GM10266 (cell line): ENCODE data around the gene NDUFA6.

Experiments used
- DNase-seq: peaks from one replicate; pipeline ENCODE4 v3.0.0; 2012; ENCODE audit errors: extremely low spot score
- CTCF ChIP-seq: IDR thresholded peaks from 2 replicates; pipeline ENCODE4 v1.5.1; 2012; ENCODE audit warnings: mild to moderate bottlenecking, low read depth; ENCODE audit not compliant: control insufficient read depth, insufficient read depth; ENCODE audit errors: missing control alignments

Gene NDUFA6

GRCh38 chr22:42050641-42051180, 39.9 kb downstream of the NDUFA6 start:
- no peak for DNase-seq
- no peak for TF ChIP-seq CTCF

GRCh38 chr22:42041784-42042183, 48.8 kb downstream of the NDUFA6 start:
- TF ChIP-seq CTCF = no peak
- DNase-seq = no peak

GRCh38 chr22:42039271-42039670, 51.3 kb downstream of the NDUFA6 start:
- DNase-seq = no peak
- TF ChIP-seq CTCF = no peak
